Stromal cell of bone marrow (primary cell): ENCODE measurements around the gene TMEM74B.

ENCODE experiments used
- DNase-seq: peaks from one replicate; pipeline ENCODE4 v3.0.0-alpha.2; 2012; ENCODE audit warnings: low read depth

Gene TMEM74B

GRCh38 chr20:1205802-1206201 lies 21.0 kb upstream of the TMEM74B start:
- DNase-seq, result no peak

GRCh38 chr20:1204576-1204975 lies 19.8 kb upstream of the TMEM74B start:
- DNase-seq, result no peak

- DNase-seq, result no peak
Measured at GRCh38 chr20:1204113-1204512, 19.3 kb upstream of the TMEM74B start.

GRCh38 chr20:1203630-1204029 lies 18.8 kb upstream of the TMEM74B start:
- DNase-seq, result no peak

- DNase-seq, result no peak
Measured at GRCh38 chr20:1202762-1203504, 18.2 kb upstream of the TMEM74B start, which contains the start of gene C20orf202. Gene C20orf202, plus strand, starts transcription at chr20:1203454. Its CDS starts 132 bp downstream, at chr20:1203586.

- no peak for DNase-seq
Measured at GRCh38 chr20:1199964-1200363, 15.2 kb upstream of the TMEM74B start.

- no peak for DNase-seq
Measured at GRCh38 chr20:1199212-1199873, 14.6 kb upstream of the TMEM74B start.

GRCh38 chr20:1198751-1199150 lies 14.0 kb upstream of the TMEM74B start:
- DNase-seq, result no peak

GRCh38 chr20:1197801-1198200 lies 13.0 kb upstream of the TMEM74B start:
- no peak for DNase-seq

- no peak for DNase-seq
Measured at GRCh38 chr20:1196634-1197033, 11.9 kb upstream of the TMEM74B start.

- DNase-seq, result no peak
Measured at GRCh38 chr20:1195226-1195625, 10.4 kb upstream of the TMEM74B start.

- DNase-seq, result no peak
Measured at GRCh38 chr20:1191299-1191698, 6.5 kb upstream of the TMEM74B start.

GRCh38 chr20:1190847-1191246 lies 6.1 kb upstream of the TMEM74B start:
- DNase-seq, result no peak

- DNase-seq, result no peak
Measured at GRCh38 chr20:1189827-1190226, 5.0 kb upstream of the TMEM74B start.

- no peak for DNase-seq
Measured at GRCh38 chr20:1188347-1188746, 3.6 kb upstream of the TMEM74B start.

- no peak for DNase-seq
Measured at GRCh38 chr20:1187605-1188171, 2.9 kb upstream of the TMEM74B start.

GRCh38 chr20:1186367-1186991 lies 1.7 kb upstream of the TMEM74B start:
- no peak for DNase-seq

GRCh38 chr20:1185790-1186334 lies 1.1 kb upstream of the TMEM74B start:
- DNase-seq, result no peak

- no peak for DNase-seq
Measured at GRCh38 chr20:1185316-1185741, 548 bp upstream of the TMEM74B start.

- DNase-seq, result no peak
Measured at GRCh38 chr20:1184260-1184637, 532 bp downstream of the TMEM74B start.

GRCh38 chr20:1183153-1183552 lies 1.6 kb downstream of the TMEM74B start:
- DNase-seq, result no peak

- DNase-seq, result no peak
Measured at GRCh38 chr20:1182106-1182505, 2.7 kb downstream of the TMEM74B start.

GRCh38 chr20:1180949-1181348 lies 3.8 kb downstream of the TMEM74B start:
- DNase-seq, result no peak
